DMS 273 (cell line): ENCODE results near the gene NUP160.
"Not testable (repeated sequence)": the region's sequence is repeated elsewhere in the genome, so short reads cannot be mapped to it uniquely, and the experiment has no call there.

Experiments used
- DNase-seq: peaks from one replicate; lab custom pipeline; 2025; ENCODE audit not compliant: unreplicated experiment; lab: John Stamatoyannopoulos, UW

NUP160 gene

GRCh38 chr11:47847892-47848699 is at the start of gene NUP160:
NUP160 (minus strand) TSS chr11:47848350; CDS start chr11:47848318, 32 bp downstream.
- DNase-seq, result peak; percentile 80

- no peak for DNase-seq
Measured at GRCh38 chr11:47896199-47896598, 48.0 kb upstream of the NUP160 start.

- DNase-seq, result no peak
Measured at GRCh38 chr11:47895035-47895434, 46.9 kb upstream of the NUP160 start.

DNA sequence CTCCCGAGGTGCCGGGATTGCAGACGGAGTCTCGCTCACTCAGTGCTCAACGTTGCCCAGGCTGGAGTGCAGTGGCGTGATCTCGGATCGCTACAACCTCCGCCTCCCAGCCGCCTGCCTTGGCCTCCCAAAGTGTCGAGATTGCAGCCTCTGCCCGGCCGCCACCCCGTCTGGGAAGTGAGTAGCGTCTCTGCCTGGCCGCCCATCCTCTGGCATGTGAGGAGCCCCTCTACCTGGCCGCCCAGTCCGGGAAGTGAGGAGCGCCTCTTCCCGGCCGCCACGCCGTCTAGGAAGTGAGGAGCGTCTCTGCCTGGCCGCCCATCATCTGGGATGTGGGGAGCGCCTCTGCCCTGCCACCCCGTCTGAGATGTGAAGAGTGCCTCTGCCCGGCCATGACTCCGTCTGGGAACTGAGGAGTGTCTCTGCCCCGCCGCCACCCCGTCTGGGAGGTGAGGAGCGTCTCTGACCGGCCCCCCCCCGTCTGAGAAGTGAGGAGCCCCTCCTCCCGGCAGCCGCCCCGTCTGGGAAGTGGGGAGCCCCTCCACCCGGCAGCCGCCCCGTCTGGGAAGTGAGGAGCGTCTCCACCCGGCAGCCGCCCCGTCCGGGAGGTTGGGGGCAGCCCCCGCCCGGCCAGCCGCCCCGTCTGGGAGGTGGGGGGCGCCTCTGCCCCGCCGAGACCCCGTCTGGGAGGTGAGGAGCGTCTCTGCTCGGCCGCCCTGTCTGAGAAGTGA is 44.6 kb upstream of the NUP160 start:
- DNase-seq, result not testable (repeated sequence)

GRCh38 chr11:47891886-47892285 is 43.7 kb upstream of the NUP160 start:
- DNase-seq, result peak; percentile 82

GRCh38 chr11:47889714-47890441 is 41.7 kb upstream of the NUP160 start:
- DNase-seq, result no peak

DNA sequence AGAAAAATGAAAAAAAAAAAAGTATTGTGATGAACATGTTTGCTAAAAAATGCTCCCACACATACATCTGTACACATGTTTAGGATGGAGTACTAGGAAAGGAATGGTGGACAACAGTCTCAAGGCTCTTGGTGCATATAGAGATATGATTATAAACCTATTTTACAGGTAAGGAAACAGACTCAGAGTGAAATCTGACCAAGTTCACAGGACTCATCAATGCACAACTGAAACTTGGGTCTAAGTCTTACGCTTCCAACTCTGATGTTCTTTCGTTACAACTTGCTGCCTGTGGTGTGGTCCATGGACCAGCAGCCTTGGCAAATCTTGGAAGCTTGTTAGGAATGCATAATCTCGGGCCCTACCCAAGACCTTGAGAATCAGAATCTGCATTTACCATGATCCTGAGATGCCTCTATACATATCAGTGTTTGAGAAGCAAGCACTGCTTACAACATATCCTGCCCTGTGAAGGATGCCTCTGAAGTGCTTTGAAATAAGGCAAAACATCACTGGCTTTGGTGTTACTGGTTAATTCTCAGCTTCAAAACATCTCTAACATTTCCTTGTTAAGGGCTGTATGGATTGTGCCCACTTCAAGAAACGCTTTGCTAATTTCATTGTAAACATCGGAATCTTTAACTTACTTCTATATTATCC is 39.9 kb upstream of the NUP160 start:
- DNase-seq, result no peak

DNA sequence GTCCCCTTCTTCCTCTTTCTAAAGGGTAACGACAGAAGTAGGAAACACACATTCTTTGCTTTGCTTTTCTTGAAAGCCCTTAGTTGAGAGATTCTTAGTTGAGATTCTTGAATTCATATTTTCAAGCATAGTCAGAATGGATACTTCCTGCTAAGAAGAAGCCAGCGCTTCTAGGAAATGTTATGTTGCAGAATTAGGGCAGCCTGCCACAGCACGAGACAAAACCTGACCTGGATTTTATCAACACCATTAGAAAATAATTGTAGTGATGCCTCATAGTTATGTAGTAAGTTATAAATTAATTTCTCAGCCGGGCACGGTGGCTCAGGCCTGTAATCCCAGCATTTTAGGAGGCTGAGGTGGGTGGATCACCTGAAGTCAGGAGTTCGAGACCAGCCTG is 37.9 kb upstream of the NUP160 start:
- no peak for DNase-seq

DNA sequence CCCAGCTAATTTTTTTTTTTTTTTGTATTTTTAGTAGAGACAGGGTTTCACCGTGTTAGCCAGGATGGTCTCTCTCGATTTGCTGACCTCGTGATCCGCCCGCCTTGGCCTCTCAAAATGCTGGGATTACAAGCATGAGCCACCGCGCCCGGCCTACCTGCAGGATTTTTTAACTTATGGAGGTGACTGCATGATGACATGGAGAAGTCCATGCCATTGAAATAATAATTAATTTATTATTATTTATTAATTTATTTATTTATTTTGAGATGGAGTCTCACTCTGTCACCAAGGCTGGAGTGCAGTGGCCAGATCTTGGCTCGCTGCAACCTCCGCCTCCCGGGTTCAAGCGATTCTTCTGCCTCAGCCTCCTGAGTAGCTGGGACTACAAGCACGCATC is 34.3 kb upstream of the NUP160 start:
- DNase-seq, result not testable (repeated sequence)

DNA sequence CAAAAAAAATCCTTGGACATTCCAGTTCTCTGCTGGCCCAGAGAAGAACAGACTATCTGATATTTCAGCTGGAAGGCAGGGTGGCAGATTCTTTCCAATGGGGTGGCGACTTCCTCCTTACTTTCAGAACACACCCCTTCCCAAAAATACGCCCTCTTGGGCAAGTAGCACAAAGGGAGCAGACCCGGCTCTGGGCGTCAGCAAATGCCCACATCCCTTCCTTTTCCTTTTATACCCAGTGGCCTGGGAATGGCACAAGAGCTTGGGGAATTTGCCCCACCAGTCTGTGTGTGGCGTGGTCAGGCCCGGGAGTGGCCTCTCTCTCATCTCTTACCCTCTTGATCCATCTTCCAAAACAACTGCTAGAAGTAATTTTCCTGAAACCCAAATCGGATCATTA is 33.0 kb upstream of the NUP160 start:
- DNase-seq, result no peak

GRCh38 chr11:47879259-47880158 is 31.4 kb upstream of the NUP160 start:
- DNase-seq, result no peak

GRCh38 chr11:47875858-47876257 is 27.7 kb upstream of the NUP160 start:
- DNase-seq, result peak; percentile 17

DNA sequence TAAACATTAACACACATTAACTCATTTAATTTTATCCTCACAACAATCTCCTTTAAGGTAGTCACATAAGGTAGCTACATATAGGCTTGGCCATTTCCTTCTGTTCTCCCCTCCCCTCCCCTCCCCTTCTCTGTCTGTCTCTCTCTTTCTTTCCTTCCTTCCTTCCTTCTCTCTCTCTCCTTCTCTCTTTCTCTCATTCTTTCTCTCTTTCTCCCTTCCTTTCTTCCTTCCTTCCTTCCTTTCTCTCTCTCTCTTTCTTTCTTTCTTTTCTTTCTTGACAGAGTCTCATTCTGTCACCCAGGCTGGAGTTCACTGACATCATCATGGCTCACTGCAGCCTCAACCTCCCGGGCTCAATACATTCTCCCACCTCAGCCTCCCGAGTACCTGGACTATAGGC is 22.3 kb upstream of the NUP160 start:
- no peak for DNase-seq

DNA sequence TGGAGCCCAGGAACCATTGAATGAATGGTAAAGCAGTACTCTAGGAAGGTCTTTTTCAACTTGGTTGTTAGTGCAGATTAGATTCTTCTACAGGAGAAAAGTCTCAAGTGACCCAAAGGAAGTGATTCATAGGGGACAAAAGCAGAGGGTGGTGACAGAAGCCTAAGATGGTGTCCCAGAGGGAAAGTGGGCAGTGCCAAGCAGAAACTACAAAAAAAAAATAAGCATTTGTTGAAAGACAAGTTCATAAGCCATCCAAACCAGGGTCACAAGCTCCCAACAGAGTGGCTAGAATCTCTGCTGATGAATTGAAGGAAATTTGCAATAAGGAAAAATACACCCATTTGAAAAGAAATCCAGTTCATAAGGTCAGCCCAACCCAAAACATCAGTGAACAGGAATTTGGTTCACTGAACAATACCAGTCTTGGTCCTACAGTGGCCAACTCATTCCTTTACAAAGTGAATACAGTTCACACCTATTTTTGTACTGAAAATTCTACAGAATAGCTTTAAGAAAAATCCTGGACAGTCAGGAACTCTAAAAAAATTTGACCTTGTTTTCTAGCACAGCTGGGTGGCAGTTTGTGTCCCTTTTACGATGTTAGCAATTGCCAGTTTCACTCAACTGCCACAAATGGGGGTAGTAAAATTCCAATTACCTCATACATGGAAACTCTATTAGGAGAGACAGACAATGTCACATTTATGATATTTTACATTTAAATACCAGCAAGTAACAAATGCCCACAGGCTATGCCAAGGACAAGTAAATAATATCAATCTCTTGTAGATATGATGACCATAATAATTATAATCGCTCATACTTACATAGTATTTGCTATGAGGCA is 21.6 kb upstream of the NUP160 start:
- DNase-seq, result no peak

GRCh38 chr11:47867823-47868222 is 19.7 kb upstream of the NUP160 start:
- DNase-seq, result no peak

GRCh38 chr11:47866892-47867291 is 18.7 kb upstream of the NUP160 start:
- DNase-seq, result not testable (repeated sequence)

DNA sequence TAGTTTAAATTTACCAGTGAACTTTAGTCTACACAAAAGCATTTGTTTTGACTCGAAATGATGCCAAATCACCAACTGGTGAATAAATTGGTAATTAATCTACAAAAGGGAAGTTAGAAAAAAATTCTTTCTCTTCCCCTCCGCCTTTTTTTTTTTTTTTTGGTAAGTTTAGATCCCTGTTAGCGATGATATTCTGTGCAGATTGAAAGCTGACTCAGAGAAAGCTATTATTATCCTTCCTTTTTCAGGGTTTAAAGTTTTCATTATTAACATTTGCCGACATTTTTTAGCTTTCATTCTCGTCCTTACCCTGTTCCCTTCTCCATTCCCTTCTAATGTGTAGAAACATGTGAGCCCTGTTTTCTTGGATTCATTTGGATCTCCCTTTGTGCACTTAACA is 16.8 kb upstream of the NUP160 start:
- DNase-seq, result no peak

GRCh38 chr11:47863898-47864430 is 15.8 kb upstream of the NUP160 start:
- DNase-seq, result no peak
